GM12873 (cell line): Measurements from ENCODE around the gene TBCD.

ENCODE experiments used
- TF ChIP-seq, protein P1 (sequence below): IDR thresholded peaks from 2 replicates; pipeline ENCODE4 v1.5.1; 2012; ENCODE audit warnings: low read depth, mild to moderate bottlenecking, moderate library complexity, low read length, control low read depth; ENCODE audit not compliant: insufficient read depth; ENCODE audit errors: missing control alignments

The TBCD gene

DNA sequence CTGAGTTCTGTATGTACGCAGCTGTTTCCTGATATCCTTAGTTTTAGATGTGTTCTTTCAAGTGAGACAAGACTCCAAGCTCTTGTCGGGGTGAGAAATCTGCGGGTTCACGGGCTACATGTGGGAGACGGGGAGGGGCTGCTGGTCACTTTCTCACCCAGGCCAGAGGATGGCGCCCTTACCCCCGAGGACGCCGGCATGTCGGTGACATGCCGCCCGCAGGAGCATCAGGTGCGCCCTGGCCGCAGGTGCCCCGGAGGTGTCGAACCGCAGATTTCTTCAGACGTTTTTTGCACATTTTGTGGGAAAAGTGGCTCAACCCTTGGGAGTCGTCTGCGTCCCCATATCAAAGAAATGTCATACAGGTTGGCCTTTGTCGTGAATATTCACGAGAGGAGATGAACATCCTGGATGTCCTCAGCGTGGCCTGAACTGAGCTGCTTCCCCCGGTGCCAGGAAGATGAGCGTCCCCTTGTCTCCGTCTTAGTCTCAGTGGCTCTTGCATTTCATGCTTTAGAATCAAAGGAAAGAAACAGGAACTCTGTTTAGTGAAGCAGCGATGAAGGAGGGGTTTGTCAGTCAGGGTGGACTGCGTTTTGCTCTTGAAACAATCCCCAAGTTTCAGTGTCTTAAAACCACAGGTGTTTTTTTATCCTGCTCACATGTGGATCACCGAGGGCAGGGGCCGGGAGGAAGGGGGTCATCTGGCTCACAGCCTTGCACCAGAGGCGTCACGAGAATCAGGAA, 163.3 kb downstream of the TBCD start:
- TF ChIP-seq, protein P1, sequence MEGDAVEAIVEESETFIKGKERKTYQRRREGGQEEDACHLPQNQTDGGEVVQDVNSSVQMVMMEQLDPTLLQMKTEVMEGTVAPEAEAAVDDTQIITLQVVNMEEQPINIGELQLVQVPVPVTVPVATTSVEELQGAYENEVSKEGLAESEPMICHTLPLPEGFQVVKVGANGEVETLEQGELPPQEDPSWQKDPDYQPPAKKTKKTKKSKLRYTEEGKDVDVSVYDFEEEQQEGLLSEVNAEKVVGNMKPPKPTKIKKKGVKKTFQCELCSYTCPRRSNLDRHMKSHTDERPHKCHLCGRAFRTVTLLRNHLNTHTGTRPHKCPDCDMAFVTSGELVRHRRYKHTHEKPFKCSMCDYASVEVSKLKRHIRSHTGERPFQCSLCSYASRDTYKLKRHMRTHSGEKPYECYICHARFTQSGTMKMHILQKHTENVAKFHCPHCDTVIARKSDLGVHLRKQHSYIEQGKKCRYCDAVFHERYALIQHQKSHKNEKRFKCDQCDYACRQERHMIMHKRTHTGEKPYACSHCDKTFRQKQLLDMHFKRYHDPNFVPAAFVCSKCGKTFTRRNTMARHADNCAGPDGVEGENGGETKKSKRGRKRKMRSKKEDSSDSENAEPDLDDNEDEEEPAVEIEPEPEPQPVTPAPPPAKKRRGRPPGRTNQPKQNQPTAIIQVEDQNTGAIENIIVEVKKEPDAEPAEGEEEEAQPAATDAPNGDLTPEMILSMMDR, result peak; percentile 41

DNA sequence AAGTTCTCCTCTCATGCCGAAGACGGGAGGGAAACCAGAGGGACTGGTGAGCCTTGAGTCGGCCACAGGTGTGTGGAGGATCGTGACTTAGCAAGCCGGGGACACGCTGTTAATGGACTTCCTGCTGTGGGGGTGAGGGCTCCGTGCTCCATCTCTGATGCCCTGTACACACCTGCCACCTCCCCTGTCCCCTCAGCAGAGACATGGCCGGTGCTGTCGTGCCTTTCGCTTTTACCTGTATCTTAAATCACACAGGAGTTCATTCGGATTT, 163.8 kb downstream of the TBCD start:
- TF ChIP-seq, protein P1, result no peak

DNA sequence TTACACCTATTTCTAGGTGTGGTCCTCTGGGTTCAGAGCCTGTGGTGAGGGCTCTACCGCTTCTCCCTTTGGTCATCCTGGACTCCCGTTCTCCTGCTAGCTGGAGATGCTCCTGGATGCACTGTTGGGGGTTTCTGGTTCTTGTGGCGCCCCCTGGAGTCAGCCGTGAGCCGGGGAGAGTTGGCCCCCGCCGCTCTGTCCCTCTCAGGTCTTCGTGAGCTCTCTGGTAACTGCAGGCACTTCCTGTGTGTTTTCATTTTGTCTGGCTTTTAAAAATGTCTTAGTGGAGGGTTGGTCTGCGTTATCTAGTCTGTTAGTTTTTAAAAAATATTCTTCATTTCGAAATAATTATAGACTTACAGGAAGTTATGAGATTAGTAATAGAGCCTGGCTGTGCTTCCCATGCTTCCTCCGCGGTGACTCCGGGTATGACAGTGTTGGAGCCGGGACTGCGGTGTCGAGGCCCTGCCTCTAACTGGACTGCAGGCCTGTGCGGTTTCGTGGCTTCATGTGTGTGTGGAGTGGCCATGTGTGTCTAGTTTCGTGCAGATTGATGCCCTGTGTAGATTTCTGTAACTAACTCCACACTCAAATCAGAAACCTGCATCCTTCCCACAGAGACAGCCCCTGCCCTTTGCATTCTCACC, 166.0 kb downstream of the TBCD start:
- TF ChIP-seq, protein P1, result peak; percentile 40

DNA sequence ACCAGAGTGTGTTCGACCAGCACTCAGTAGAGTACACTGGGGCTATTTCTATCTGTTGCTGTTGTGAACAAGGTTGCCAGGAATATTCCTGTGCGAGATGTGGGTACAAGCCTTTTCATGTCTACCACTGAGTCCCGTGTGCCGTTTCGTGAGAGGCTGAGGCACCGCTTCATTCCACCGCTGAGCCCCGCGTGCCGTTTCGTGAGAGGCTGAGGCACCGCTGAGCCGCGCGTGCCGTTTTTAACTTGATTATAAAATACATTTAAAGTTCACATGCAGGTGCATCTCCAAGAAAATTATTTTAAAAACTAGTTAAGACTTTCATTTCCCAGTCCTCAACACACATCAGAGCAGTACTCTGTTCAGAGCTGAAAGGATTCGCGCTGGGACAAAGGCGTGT, 166.6 kb downstream of the TBCD start:
- TF ChIP-seq, protein P1, result no peak

DNA sequence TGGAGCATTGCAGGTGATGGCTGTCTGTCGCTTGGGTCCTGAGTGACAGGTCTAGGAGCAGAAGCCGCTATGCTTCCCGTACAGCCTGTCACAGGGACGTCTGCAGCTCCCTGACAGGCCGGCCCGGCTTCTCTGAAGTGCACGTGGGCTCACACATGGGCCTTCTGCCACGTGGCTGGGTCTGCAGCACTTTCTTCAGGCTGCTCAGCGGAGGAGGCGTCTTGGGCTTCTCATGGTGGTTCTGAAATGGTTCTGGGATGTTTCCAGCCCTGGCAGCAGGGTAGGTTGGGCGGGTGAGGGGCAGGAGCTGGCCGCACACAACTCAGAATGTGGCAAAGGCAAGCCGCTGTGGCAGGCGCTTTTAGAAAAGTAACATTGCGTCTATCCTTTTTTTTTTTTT, 168.3 kb downstream of the TBCD start:
- TF ChIP-seq, protein P1, result no peak

DNA sequence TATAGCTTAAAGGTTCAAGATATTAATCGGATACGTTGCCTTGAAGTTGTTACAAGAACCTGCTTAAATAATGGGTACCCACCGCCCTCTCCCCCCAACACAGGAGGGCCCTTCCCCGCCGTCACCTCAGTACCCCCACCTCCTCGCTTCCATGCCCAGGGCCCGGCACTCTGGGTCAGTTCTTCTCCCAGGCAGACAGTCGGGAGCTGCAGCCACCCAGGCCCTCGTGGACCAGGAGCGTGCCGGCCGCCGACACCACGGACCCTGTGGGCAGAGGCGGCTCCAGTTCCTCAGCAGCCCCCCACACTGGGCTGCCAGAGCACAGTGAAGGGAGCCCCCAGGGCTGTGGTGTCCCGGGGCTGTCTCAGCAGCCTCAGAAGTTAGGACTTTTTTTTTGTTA, 168.8 kb downstream of the TBCD start:
- TF ChIP-seq, protein P1, result no peak

DNA sequence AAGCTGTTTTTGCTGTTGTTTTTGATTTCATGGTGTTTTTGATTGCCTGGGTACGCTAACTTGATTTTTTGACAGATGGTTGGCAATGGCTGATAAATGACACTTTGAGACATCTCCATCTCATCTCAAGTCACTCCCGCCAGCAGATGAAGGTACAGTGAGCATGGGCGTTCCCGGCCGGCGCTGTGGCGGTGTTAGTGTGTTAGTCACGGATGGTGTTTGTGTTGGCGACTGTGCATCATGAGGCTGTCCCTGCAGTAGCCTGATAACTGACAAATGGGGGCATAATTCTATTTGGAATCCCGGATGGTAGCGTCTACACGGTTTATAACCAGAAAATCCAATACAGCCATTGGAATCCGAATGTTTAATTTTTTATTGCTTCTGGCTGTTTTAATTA, 169.6 kb downstream of the TBCD start:
- TF ChIP-seq, protein P1, result no peak
